Retina (tissue), 1 donor: ENCODE measurements around the gene ABCE1.

Experiments
- DNase-seq: peaks from one replicate; pipeline ENCODE4 v3.0.0-alpha.2; 2016

The ABCE1 gene

GRCh38 chr4:145097821-145098674 lies at the start of gene ABCE1, which contains the start of gene ANAPC10:
TSS of gene ABCE1 (plus strand) at chr4:145098311. CDS start at chr4:145104413, 6,102 bp downstream.
TSS of gene ANAPC10 (minus strand) at chr4:145098196. CDS start at chr4:145096099, 2,097 bp downstream.
- DNase-seq, result peak; percentile 96

- DNase-seq, result no peak
Measured at GRCh38 chr4:145048817-145049216, 49.3 kb upstream of the ABCE1 start.

GRCh38 chr4:145049241-145049640 lies 48.9 kb upstream of the ABCE1 start:
- no peak for DNase-seq

- no peak for DNase-seq
Measured at GRCh38 chr4:145055533-145056257, 42.4 kb upstream of the ABCE1 start.

GRCh38 chr4:145056325-145057130 lies 41.6 kb upstream of the ABCE1 start:
- DNase-seq, result no peak

GRCh38 chr4:145058256-145058655 lies 39.9 kb upstream of the ABCE1 start:
- DNase-seq, result no peak

- no peak for DNase-seq
Measured at GRCh38 chr4:145061318-145061920, 36.7 kb upstream of the ABCE1 start.

GRCh38 chr4:145066063-145066501 lies 32.0 kb upstream of the ABCE1 start:
- DNase-seq, result no peak

- DNase-seq, result no peak
Measured at GRCh38 chr4:145069361-145069760, 28.8 kb upstream of the ABCE1 start.

- DNase-seq, result no peak
Measured at GRCh38 chr4:145071560-145071959, 26.6 kb upstream of the ABCE1 start.

- no peak for DNase-seq
Measured at GRCh38 chr4:145075742-145076468, 22.2 kb upstream of the ABCE1 start.

- DNase-seq, result no peak
Measured at GRCh38 chr4:145076469-145076855, 21.6 kb upstream of the ABCE1 start.

GRCh38 chr4:145081756-145082155 lies 16.4 kb upstream of the ABCE1 start:
- DNase-seq, result no peak

GRCh38 chr4:145083891-145084605 lies 14.1 kb upstream of the ABCE1 start:
- no peak for DNase-seq

GRCh38 chr4:145090380-145090779 lies 7.7 kb upstream of the ABCE1 start:
- DNase-seq, result no peak

GRCh38 chr4:145093638-145094037 lies 4.5 kb upstream of the ABCE1 start:
- DNase-seq, result no peak

GRCh38 chr4:145097331-145097820 lies 735 bp upstream of the ABCE1 start:
- DNase-seq, result no peak

GRCh38 chr4:145098675-145099037 lies 545 bp downstream of the ABCE1 start:
- no peak for DNase-seq

GRCh38 chr4:145099653-145100052 lies 1.5 kb downstream of the ABCE1 start:
- DNase-seq, result no peak

- DNase-seq, result no peak
Measured at GRCh38 chr4:145101091-145101490, 3.0 kb downstream of the ABCE1 start.

GRCh38 chr4:145102619-145103018 lies 4.5 kb downstream of the ABCE1 start:
- DNase-seq, result no peak
